NB4 (cell line): ENCODE data around the gene POLG2.
A peak's percentile ranks its signal among the peaks of the same experiment; 100 is the strongest.

Experiments
- DNase-seq: peaks from one replicate; pipeline ENCODE4 v3.0.0; 2010; ENCODE audit warnings: low read depth
- H3K4me3 ChIP-seq: one replicate; pipeline ENCODE4 v1.5.1; 2011; ENCODE audit warnings: mild to moderate bottlenecking, low read depth, low read length, moderate library complexity
- CTCF ChIP-seq: IDR thresholded peaks from one replicate; pipeline ENCODE4 v1.5.1; 2012; ENCODE audit warnings: low read depth, low read length
- MAX ChIP-seq: IDR thresholded peaks from 2 replicates; pipeline ENCODE4 v1.6.1; 2011; ENCODE audit warnings: low read depth, low read length
- MYC ChIP-seq: IDR thresholded peaks from 2 replicates; pipeline ENCODE4 v1.6.1; 2011; ENCODE audit warnings: low read depth, low read length
- POLR2A ChIP-seq: IDR thresholded peaks from 2 replicates; pipeline ENCODE4 v1.6.1; 2011; ENCODE audit warnings: mild to moderate bottlenecking; ENCODE audit not compliant: insufficient read length; ENCODE audit errors: extremely low read depth

The POLG2 gene

GRCh38 chr17:64502809-64503208 lies 6.0 kb upstream of the POLG2 start:
- no peak for TF ChIP-seq CTCF
- TF ChIP-seq MYC = no peak
- TF ChIP-seq POLR2A = no peak
- no peak for TF ChIP-seq MAX
- DNase-seq = no peak
- peak overlapping the region; percentile 14 for H3K4me3 ChIP-seq

- H3K4me3 ChIP-seq = no peak overlapping the region
- TF ChIP-seq MYC = no peak
- no peak for TF ChIP-seq POLR2A
- TF ChIP-seq CTCF = no peak
- no peak for TF ChIP-seq MAX
- DNase-seq = no peak
Observed at GRCh38 chr17:64502021-64502420, 5.2 kb upstream of the POLG2 start.

- TF ChIP-seq MAX = no peak
- no peak for TF ChIP-seq CTCF
- DNase-seq = no peak
- H3K4me3 ChIP-seq = no peak overlapping the region
Observed at GRCh38 chr17:64500862-64501765, 4.3 kb upstream of the POLG2 start.

- TF ChIP-seq MAX = no peak
- TF ChIP-seq CTCF = no peak
- TF ChIP-seq POLR2A = no peak
- no peak for TF ChIP-seq MYC
- DNase-seq = no peak
- no peak overlapping the region for H3K4me3 ChIP-seq
Observed at GRCh38 chr17:64500487-64500859, 3.6 kb upstream of the POLG2 start.

- TF ChIP-seq MAX = no peak
- TF ChIP-seq CTCF = no peak
- TF ChIP-seq POLR2A = no peak
- TF ChIP-seq MYC = no peak
- DNase-seq = peak; percentile 11
- H3K4me3 ChIP-seq = no peak overlapping the region
Observed at GRCh38 chr17:64499805-64500486, 3.1 kb upstream of the POLG2 start.
